NCI-H2107 treated with DMSO at 0.1 percent for 48 hours (cell line): ENCODE measurements around the gene MFSD1.

Experiments used
- DNase-seq: peaks from one replicate; lab custom pipeline; 2025; ENCODE audit not compliant: unreplicated experiment; lab: John Stamatoyannopoulos, UW

The MFSD1 gene

DNA sequence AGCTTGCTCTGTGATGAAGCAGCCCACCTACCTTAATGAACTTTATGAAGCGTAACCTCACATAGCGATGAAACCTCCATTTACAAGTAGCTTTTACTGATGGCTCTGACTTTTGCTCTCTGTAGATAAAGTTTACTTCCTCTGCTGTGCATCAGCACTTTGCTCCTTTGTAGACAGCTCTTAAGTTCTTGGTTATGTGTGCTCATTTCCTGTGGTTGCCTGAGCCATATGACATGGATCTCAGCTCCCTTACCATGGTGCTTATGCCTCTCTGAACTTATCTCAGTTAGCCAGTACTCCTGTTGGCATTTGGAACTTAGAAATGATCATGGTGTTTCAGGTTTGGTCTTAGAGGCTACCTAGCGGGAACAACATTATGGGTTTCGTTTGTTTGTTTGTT is 7.8 kb downstream of the MFSD1 start:
- DNase-seq = no peak

DNA sequence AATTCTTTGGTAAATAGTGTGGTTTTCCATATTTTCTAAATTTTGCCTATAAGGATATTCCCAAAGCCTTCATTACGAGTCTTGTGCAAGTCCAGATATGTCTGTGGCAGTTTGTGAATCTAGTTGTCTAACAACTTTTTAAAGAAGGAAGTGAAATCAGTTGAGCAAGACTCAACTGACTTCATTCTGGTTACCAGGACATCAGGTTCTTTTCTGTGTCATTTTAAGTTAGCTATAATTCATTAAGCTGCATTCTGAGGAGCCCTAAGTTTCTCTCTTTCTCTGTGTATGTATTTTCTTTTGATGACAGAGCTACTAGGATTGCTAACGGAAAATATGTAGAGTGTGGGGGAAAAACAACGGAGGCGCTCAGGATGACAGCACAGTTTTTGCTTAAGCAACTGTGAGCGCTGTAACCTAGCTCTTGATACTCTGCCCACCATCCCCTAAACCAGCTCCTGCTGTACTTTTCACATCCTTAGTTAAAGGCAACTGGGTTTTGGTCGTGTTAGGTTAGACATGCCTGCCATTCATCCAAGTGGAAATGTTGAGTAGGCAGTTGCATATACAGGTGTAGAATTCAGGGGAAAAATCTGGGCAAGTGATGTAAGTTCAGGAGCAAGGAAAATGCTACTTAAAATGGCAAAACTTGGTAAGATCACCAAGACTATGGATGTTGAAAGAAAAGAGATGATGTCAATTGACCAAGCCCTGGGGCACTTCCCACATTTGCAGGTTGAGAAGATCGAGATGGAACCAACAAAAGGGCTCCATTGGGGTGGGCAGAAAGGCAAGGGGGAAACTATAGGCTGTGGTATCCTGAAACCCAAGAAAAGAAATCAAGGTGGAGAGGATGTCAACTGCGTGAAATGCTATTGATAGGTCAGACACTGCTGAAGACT is 9.2 kb downstream of the MFSD1 start:
- no peak for DNase-seq

DNA sequence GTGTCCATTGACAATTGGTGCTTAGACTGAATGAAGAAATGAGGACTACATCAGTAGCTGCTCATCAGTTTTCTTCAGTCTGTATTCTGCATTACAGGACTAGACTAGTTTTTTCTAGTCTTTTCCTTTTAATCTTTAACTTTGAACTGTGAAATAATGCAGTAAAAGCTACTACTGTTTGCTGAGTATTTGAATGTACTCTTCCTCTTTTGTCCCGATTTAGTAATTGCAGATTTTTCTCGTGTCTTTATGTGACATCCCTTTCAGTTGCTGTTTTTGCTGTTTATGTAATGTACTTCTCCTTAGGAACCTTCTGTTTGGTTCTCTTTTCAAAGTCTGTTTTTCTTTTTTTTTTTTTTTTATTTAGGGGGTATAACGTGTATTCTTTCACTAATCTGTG is 17.4 kb downstream of the MFSD1 start:
- DNase-seq = no peak

DNA sequence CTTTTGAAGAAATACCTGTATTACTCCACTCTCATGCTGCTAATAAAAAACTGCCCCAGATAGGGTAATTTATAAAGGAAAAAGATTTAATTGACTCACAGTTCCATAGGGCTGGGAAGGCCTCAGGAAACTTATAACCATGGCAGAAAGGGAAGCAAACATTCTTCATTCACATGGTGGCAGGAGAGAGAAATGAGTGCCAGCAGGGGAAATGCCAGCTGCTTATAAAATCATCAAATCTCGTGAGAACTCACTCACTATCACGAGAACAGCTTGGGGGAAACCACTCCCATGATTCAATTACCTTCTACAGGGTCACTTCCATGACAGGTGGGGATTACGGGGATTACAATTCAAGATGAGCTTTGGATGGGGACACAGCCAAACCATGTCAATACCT is 18.7 kb downstream of the MFSD1 start:
- no peak for DNase-seq

DNA sequence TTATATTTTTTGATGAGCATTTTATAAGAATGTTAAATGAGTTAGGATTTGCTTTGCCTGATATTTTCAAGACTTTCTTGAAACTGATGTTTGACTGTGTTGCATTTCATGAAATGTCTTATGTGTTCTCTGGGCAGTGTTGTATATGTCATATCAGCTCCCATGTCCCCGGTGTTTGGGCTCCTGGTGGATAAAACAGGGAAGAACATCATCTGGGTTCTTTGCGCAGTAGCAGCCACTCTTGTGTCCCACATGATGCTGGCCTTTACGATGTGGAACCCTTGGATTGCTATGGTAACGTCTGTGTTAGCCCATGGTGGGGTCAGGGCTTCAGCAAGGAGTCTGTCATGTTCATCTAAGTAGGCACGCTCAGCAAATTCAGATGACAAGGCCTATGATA is 20.0 kb downstream of the MFSD1 start:
- no peak for DNase-seq

DNA sequence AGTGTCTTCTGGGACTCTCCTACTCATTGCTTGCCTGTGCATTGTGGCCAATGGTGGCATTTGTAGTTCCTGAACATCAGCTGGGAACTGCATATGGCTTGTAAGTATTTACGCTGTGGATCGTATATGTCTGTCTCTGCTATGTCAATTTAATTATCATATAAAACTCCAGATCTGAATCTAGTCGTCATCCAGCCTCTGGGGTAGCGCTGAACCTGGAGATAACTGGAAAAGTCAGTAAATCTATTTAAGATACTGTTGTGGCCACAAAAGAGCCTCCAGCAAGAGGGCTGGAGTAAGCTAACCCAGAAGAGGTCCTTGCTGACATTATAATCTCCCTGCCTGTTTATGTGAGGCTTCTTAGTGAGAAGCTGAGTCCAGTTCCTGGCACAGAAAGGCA is 21.6 kb downstream of the MFSD1 start:
- DNase-seq = no peak

DNA sequence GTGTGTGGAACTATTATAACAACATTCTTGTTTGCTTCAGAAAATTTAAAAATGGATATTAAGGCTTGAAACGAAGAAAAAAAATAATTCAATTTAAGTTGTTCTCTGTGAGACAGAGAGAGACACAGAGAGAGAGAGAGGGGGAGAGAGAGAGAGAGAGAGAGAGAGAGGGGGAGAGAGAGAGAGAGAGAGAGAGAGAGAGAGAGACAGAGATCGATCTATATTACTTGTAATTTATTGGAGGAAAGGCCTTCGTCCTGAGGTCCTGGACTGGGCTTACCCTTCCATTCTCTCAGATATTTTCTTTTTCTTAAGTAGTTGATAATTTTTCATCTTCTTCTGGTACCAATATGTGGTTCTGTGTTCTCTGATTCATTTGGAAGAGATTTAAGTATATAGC is 25.9 kb downstream of the MFSD1 start:
- no peak for DNase-seq

DNA sequence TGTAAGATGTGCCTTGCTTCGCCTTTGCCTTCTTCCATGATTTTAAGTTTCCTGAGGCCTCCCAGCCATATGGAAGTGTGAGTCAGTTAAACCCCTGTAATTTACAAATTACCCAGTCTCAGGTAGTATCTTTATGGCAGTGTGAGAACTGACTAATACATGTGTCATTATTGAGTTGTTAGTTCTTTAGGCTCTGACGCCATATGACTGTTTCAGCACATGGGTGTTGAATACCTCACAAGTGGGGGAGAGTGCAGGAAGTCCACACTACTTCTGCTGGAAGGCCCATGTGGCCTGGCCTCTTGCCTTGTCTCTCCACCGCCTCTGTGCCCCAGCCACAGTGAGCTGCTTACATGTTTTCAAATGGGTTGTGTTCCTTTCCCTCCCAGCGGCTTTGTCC is 28.5 kb downstream of the MFSD1 start:
- DNase-seq = no peak

DNA sequence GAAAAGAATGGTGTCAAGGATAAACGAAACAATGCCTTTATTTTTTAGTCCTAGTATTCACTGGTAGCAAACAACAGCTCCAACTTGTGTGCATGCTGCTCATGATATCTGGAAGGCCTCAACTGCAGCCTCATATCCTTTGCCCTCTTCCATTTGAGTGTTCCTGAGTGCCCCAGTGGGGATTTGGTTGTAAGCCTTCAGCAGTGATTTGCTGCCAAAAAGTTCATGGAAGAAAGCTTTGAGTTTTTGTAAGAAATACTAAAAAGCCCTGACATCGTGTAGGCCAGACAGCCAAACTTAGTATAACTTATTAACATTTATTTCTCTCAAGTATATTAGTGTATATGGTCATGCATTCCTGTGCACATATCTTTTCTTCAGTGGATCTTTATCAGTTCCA is 30.0 kb downstream of the MFSD1 start:
- no peak for DNase-seq

DNA sequence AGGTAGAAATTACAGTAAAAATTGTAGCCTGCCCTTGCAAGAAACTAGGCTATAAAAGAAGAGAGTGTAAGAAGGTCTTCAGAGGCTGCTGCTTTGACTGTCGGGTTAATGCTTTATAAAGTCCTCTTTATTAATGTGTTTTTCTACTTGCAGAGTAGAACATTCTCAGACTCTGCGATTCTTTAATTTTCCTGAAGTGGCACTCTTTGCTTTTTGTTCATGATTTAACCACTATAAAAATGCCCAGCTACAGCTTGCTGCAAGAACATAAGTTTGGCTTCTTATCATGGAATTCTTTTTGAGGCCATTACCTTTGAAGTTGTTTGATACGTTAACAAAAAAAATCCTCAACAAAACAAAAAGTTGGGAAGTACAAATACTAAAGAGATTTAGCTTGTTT is 33.8 kb downstream of the MFSD1 start:
- no peak for DNase-seq

DNA sequence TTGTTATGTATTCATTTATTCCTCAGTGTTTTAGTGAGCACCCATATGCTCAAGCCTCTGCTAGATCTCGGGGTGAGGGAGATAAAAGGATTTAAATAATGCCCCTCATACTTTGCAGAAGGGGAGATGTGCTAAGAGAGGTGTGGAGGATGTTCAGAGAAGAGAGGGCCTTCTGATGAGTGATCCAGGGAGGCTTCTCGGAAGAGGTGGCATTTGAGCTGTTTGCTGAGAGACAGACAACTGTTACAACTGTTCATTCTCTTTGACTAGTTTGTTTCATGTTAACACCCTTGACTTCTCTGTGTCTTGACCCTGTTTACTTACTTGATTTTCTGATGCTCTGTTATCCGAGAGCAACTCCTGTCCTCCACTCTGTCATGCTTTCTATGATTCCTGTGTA is 34.5 kb downstream of the MFSD1 start:
- DNase-seq = no peak

DNA sequence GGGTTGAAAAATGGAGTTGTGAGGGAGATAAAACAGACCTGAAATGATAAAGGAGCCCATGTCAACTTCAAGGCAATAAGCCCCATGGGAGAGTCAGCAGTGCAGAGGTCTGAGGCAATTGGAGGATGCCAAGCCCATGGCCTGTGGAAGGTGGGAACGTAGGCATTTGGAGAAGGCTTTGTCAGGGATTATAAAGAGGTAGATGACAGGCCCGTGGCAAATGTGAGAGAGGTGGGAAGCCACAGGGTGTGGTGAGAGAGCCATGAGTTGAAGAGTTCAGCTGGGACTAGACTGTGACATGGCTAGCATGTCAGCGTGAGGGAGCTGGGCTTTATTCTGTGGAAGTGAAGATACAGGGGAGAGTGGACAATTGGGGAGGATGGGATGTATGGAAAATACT is 35.4 kb downstream of the MFSD1 start:
- no peak for DNase-seq

DNA sequence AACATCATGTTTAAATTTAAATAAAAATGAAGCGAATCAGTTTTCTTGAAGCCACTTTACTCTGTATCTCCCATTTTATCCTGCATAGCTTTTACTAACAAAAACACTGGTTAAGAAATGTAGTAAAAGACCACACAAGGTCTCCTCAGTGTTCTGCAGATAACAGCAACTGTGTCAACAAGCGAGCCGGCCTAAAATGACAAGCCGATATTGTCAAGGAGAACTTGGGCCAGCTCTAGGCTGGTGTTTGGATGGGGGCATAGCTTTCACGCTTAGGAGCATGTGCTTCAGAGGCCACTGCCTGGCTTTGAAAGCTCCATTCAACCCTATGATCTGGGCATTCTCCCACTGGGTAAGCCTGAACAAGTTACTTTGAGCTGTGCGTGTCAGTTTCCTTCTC is 38.1 kb downstream of the MFSD1 start:
- no peak for DNase-seq

DNA sequence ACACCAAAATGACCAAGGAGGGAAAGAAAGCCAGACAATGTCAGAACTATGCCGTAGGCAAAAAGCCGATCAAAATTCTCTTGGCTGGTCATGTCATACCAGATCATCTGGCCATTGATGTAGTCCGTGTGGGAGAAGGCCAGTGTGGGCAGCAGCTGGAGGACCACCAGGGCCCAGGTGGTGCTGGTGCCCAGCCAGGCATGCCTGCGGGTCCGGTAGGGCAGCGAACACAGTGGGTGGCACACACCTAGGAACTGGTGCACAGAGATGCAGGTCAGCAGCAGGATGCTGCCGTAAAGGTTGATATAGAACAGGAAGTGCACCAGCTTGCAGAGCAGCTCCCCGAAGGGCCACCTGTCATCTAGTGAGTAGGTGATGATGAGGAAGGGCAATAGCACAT is 39.5 kb downstream of the MFSD1 start:
- DNase-seq = no peak

DNA sequence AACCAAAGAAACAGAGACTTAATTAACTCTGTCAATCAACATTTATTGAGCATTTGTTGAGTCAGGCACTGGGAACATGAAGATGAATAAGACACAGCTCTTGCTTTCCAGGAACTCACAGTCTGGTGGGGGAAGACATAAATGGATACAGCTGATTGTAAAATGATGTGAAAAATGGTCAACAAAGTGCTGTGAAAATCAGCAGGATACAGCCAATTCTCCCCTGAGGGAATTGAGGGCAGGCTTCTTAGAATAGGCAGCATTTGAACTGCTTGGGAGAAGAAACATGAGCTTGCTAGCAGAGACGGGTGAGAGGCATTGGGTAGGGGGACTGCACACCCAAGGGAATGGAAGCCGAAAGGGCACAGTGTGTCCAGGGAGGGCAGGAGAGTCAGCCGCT is 41.1 kb downstream of the MFSD1 start:
- DNase-seq = no peak

DNA sequence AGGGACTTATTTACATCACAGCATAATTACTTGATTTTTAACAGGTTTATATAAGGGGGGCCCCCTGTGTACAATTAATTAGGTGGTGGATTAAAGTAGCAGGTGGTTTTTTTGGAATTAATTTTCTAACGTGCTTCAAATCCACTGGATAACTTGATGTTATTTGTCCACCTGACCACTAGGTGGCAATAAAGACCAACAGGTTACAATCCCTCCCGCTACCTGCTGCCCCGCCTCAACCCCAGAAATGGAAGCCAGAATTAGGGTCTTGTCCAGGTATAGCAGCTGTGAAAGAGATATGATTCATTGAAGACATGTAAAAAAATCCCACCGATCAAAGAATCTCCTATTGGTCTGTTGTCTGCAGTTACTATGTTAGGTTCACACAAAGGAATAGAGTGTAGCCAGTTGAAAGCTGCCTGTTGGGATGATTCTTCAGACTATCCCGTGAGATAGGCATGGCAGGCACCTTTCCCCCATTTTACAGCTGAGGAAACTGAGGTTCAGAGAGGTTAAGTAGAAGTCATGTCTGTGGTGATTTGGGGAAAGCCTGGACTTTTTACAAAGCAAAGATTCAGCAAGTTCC is 44.0 kb downstream of the MFSD1 start:
- peak; percentile 88 for DNase-seq

DNA sequence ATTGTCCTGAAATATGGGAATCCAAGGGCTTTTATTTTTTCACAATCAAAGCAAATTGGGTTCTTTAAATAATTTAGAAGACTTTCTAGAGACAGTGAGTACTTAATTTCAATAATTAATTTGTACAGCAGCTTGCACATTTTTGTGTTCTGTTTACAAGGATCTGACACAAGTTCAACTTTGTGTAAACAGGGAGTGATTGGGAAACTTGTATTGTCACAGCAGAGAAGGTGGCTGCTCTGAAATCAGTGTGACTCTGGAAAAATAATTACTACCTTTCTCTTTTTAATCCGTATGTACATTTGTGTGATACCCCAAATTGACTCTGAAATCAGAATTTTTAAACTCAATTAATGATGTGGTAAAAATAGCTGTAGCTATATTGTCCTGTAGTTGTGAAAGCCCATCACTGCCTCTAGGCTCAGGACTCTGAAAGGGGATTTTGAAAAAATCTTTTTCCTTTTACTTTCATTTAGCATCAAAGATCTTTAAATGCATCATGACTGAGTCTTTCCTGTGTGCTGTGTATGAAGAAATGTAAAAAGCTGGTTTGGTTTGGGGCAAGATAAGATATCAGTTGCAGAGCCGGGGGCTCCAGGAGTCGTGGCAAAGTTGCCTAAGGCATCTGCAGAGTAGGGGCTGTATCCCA is 45.1 kb downstream of the MFSD1 start:
- no peak for DNase-seq

DNA sequence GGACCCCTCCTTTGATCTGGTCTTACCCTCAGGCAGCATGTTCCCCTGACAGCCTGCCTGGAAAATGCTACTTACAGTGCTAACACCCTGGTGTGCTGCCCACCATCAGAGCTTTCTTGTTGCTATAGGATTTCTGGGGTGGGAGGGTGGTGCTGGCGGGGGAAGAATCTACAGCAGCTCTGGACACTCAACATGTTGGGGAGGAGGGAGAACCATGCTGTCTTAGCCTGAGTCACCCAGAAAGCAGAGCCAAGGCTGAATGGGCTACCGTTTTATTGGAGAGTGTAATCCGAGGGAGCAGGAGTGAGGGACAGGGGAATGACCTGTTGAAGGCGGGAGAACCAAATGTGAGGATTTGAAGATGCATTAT is 45.6 kb downstream of the MFSD1 start:
- DNase-seq = no peak

DNA sequence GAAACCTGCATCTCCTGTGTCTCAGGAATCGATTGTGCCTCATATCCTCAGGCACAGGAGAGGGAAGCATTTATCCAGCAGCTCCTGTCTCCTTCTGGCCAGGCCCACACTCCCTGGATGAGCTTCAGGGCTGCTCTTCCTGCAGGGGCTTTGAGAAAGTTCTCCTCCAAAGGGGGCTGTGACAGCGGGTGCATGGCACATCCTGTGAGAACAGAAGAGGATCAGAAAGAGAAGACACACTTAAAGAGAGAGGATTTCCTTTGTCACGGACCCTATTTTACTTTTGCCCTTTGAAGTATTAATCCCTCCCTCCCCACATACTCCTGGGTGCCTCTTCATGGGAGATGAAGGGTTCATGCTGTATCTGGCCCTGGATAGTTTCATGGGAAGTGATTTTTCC is 46.0 kb downstream of the MFSD1 start:
- DNase-seq = no peak

DNA sequence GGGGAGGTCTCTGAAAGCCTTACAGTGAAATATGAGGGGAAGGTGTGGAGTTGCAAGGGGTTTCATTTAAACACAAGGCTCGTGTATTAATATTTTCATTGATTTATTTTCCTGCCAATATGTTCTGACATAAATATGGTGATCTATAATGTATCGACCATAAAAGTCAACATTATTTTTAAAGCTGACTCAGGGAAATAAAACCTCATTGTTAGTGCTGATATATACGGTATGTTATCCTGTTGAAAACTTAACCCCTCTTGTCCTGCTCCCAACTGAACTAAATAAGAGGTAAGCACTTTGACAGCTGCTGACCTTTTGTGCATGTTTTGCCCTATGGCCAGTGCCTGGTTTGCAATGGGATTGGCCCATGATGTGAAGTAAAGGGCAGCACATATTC is 47.9 kb downstream of the MFSD1 start:
- DNase-seq = no peak

DNA sequence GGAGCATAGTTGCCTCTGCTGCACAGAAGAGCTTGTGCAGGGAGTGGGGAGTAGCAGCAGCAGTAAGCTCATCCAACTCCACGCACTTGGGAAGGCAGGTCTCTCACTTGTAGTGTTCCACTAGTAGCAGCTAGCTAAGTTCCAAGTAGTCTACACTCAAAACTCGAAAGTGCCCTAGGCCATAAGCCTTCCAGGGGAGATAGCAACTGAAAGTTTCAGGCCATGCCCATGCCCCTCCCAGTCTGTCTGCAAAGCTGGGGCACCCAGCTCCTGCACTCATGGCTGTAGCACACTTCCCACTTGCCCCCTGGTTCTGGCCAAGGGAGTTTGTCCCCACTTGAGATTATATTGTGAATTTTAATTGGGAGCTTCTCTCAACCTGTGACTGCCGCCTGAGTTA is 57.5 kb downstream of the MFSD1 start:
- DNase-seq = no peak

DNA sequence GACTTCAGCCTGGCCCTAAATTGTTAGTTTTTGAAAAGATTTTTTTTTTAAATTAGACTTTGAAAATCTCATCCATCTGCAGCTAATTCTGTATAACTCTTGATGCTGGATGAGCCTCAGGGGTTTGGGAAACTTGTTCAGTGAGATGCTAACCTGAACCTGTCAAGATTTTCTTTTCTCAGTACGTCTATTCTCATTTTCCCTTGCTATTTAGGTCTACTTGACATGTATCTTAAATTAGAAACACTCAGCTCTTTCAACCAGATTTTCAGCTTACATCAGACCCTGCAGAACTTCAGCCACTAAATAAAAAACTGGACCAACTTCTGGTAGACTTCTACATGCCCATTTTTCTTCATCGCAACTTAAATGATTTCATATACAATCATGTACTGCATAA is 61.4 kb downstream of the MFSD1 start:
- no peak for DNase-seq
